Psoas muscle (tissue), 8 donors: Measurements from ENCODE around the gene TMEM17. TPM values are rescaled to one million over a fixed set of nuclear protein-coding genes. Genes with fewer than 3 reads are reported as not detected.

Source experiments
- ATAC-seq, 4 donors: fragments of 200-7000 bp; cut with Tn5 transposase; one replicate each; pipeline ENCODE4 v1.9.1; 2020; ENCODE audit warnings: moderate library complexity in 3 of 4, mild to moderate bottlenecking in 2 of 4
- DNase-seq, 2 donors: peaks; one replicate each; pipeline ENCODE4 v3.0.0-alpha.2; 2020
- H3K27ac ChIP-seq: fragments of 200-600 bp; one replicate; pipeline ENCODE4 v1.8.0; 2022
- H3K27me3 ChIP-seq, 3 donors: fragments of 200-600 bp in 1 of 3; one replicate each; pipeline versions ENCODE4 v1.6.1 to v1.8.0; 2013 to 2022; ENCODE audit warnings: low read length in 2 of 3, mild to moderate bottlenecking in 2 of 3, moderate library complexity in 1 of 3; ENCODE audit not compliant: insufficient read depth in 3 of 3
- H3K36me3 ChIP-seq, 2 donors: fragments of 200-600 bp in 1 of 2; one replicate each; pipeline versions ENCODE4 v1.6.1 to v1.8.0; 2013 to 2022; ENCODE audit warnings: low read depth in 1 of 2, mild to moderate bottlenecking in 1 of 2, moderate library complexity in 1 of 2; ENCODE audit not compliant: insufficient read depth in 1 of 2
- H3K4me1 ChIP-seq: fragments of 200-600 bp; one replicate; pipeline ENCODE4 v1.8.0; 2022
- H3K4me3 ChIP-seq: fragments of 200-600 bp; one replicate; pipeline ENCODE4 v1.8.0; 2022; ENCODE audit warnings: mild to moderate bottlenecking
- H3K9me3 ChIP-seq: fragments of 200-600 bp; one replicate; pipeline ENCODE4 v1.8.0; 2022
- CTCF ChIP-seq: fragments of 200-600 bp; IDR thresholded peaks from one replicate; pipeline ENCODE4 v1.8.0; 2022; ENCODE audit warnings: antibody characterized with exemption
- WGBS, 3 donors: extraction: QIAGEN DNeasy Blood & Tissue Kit; methylation state at CpG; one replicate each; pipeline versions ENCODE4 v1.1.6 to v1.1.7; 2013; 5-methylcytosine and 5-hydroxymethylcytosine counted together
- intact Hi-C, 2 donors: fragments of 100-400 bp; cut with DNase I; formaldehyde crosslinking; loops; one replicate each; pipeline versions ENCODE4 v1.11.0 to v1.14.2; 2022
- polyA plus RNA-seq, 3 donors: library from polyadenylated mRNA; stranded (reverse); fragments of 200-250 nt; gene quantifications; one replicate each; pipeline ENCODE4 v1.2.3, GENCODE V29; 2013
- total RNA-seq, 4 donors: library from RNA; stranded (reverse); fragmentation: NEBNext Ultra II Directional in 2 of 4; extraction: Animal tissue kit (Norgen Biotek cat#: 25700) in 2 of 4; gene quantifications; one replicate each; pipeline versions ENCODE4 v1.2.1 to v1.2.4, GENCODE V29; 2021 to 2023
- donor health status: healthy with polysubstance abuse.
- donor health status: DM: no; HTN: no; CAD: no; lungs with moderate emphysema.
- donor health status: Bipolar disorder and iron deficiency.
- donor health status: healthy.
- donor health status: DM: yes; HTN: yes; CAD: no.
- donor health status: DM: no; HTN: no; CAD: no.
- donor health status: DM: no; HTN: no; CAD: no.
- donor health status: DM: yes; HTN: yes; CAD: no.

Gene TMEM17
- total and polyA plus RNA-seq, 7 donors: 0.44 to 1.1 (median 0.67) TPM

- Histone ChIP-seq H3K27ac (no peak overlapping the region), H3K36me3 (no peaks in the 10 kb centered on the region), H3K9me3 (no peaks in the 10 kb centered on the region), H3K4me3 (no peak overlapping the region), H3K27me3 (peaks cover 0 to 2% (median 0%) of the 10 kb centered on the region in 3 donors), H3K4me1 (no peaks in the 10 kb centered on the region)
- WGBS, 3 donors: 81 to 96% (median 94%) methylated on average over 4 of the region's 4 CpGs
- DNase-seq: no peak
- TF ChIP-seq CTCF: no peak
- intact Hi-C loops: no loop called here
- no peak for ATAC-seq
Measured at GRCh38 chr2:62461017-62461553, 44.9 kb downstream of the TMEM17 start.

GRCh38 chr2:62460175-62460574 lies 45.8 kb downstream of the TMEM17 start:
- Histone ChIP-seq H3K27ac (no peak overlapping the region), H3K36me3 (no peaks in the 10 kb centered on the region), H3K27me3 (peaks cover 0 to 2% (median 0%) of the 10 kb centered on the region in 3 donors), H3K4me1 (no peaks in the 10 kb centered on the region), H3K4me3 (no peak overlapping the region), H3K9me3 (no peaks in the 10 kb centered on the region)
- DNase-seq (no peak), ATAC-seq (no peak)
- 91 to 95% (median 94%) methylated on average over 5 of the region's 5 CpGs for WGBS, 3 donors
- intact Hi-C loops: no loop called here
- TF ChIP-seq CTCF: no peak

GRCh38 chr2:62459672-62460071 lies 46.3 kb downstream of the TMEM17 start:
- ATAC-seq (no peak), DNase-seq (no peak)
- 71 to 94% (median 90%) methylated on average over 2 of the region's 2 CpGs for WGBS, 3 donors
- H3K4me3 ChIP-seq: no peak overlapping the region
- no peaks in the 10 kb centered on the region for H3K4me1 ChIP-seq
- no peak overlapping the region for H3K27ac ChIP-seq
- no peak for TF ChIP-seq CTCF
- peaks cover 0 to 2% (median 0%) of the 10 kb centered on the region in 3 donors for H3K27me3 ChIP-seq
- no peaks in the 10 kb centered on the region for H3K9me3 ChIP-seq
- intact Hi-C loops: loop anchor here in 1 of 2 donors (5.0 kb wide), 1 partner anchor 248 kb away; the partner anchor contains the start of gene EHBP1
- no peaks in the 10 kb centered on the region for H3K36me3 ChIP-seq

- Histone ChIP-seq H3K4me3 (no peak overlapping the region), H3K36me3 (no peaks in the 10 kb centered on the region), H3K27ac (no peak overlapping the region), H3K9me3 (no peaks in the 10 kb centered on the region), H3K4me1 (no peaks in the 10 kb centered on the region), H3K27me3 (peaks cover 0 to 1% (median 0%) of the 10 kb centered on the region in 3 donors)
- ATAC-seq: no peak
- 74 to 89% (median 78%) methylated on average over 3 of the region's 3 CpGs for WGBS, 3 donors
- intact Hi-C loops: loop anchor here in 1 of 2 donors (5.0 kb wide), 1 partner anchor 248 kb away; the partner anchor contains the start of gene EHBP1
- no peak for TF ChIP-seq CTCF
- DNase-seq: no peak
Measured at GRCh38 chr2:62459106-62459505, 46.9 kb downstream of the TMEM17 start.

GRCh38 chr2:62458671-62459081 lies 47.3 kb downstream of the TMEM17 start:
- 68 to 71% (median 70%) methylated on average over 6 of the region's 6 CpGs for WGBS, 3 donors
- Histone ChIP-seq H3K4me1 (no peaks in the 10 kb centered on the region), H3K9me3 (no peaks in the 10 kb centered on the region), H3K4me3 (no peak overlapping the region), H3K27ac (no peak overlapping the region), H3K36me3 (no peaks in the 10 kb centered on the region), H3K27me3 (no peaks in the 10 kb centered on the region)
- ATAC-seq (no peak), DNase-seq (peak; percentile 32 to 69)
- no peak for TF ChIP-seq CTCF
- intact Hi-C loops: loop anchor here in 1 of 2 donors (5.0 kb wide), 1 partner anchor 249 kb away; the partner anchor contains the start of gene EHBP1
